GM19193 (cell line): ENCODE measurements around the gene TAF12.

Experiments
- POLR2A ChIP-seq: IDR thresholded peaks from 4 replicates; pipeline ENCODE4 v1.6.1; 2011; ENCODE audit not compliant: insufficient read depth, insufficient read length; ENCODE audit errors: extremely low read depth

TAF12 gene

DNA sequence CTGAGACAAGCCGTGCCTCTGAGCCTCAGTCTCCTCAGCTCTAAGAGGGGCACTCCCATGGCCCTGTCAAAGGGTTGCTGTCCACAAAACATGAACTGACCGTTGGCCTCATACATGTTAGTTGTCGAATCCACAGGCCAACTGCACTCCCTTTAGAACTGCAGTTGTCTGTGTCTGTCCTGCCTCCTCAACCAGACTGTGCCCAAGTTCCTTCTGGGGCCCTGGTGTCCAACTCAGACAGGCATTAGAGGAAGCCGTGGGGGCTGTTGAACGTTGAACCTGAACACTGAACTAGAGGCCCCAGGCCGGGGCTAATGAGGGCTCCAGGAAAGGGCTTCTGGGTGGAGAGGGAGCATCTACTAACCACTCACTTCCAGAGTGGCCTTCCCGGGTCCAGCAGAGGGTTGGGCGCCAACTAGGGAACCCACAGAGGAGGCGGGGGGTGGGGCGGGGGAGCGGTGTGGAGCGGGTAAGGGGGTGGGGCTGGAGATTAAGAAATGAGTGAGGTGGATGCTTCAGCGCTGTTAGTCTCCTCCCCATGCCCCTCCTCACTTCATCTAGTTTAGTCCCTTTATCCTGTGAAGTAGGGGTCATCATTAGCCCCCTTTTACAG is 51.1 kb downstream of the TAF12 start, which contains the start of gene RAB42:
RAB42 (plus strand) TSS at position 558 of the 613 bp plus-strand sequence. CDS start 247 bp downstream, outside the sequence.
- TF ChIP-seq POLR2A, result no peak

DNA sequence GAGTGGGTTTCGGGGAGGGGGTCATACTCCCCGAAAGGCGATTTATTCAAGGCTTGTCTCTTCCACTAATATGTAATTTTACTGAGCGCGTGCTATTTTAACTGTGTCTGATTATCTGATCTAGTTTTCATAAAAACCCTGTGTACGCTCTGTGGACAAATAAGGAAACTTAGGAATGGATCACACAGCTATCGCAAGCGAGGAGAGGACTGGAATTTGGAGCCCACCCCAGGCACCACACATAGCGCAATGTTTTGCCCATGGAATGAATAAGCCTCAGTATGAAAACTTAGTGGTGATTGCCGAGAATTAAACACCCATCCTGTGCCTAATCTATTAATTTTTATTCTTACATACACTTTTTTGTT is 60.6 kb downstream of the TAF12 start:
- TF ChIP-seq POLR2A, result no peak

DNA sequence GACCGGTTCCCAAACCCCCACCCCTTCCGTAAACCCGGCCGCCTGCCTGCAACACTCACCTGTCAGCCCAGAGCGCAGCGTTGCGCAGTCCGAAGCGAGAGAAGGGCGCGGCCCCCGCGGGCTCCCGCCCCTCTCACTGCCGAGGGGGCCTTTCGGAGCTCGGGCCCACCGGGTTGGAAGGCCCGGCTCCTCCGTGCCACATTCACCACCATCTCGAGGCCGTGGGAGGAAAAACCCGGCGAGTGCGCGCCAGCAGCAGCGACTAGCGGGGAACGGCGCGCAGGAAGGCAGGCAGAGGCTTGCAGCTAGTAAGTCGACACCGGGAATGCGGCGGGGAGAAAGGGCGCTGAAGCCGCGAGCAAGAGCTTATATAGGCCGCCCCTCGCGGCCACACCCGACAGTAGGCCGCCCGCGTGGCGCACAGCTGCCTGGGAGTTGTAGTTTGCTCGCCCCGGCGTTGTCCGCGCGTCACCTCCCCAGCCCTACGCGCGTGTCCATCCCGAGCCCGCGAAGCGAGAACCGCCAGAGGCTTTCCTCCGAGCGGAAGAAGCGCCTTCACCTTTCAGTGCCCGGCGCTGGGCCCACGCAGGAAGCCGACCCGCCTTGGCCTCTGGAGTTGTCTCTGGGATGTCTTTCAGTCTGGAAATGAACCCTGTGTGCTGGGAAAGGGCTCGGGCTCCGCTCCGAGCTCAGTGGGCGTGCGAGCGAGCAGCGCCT is 61.2 kb downstream of the TAF12 start:
- TF ChIP-seq POLR2A, result peak; percentile 100

DNA sequence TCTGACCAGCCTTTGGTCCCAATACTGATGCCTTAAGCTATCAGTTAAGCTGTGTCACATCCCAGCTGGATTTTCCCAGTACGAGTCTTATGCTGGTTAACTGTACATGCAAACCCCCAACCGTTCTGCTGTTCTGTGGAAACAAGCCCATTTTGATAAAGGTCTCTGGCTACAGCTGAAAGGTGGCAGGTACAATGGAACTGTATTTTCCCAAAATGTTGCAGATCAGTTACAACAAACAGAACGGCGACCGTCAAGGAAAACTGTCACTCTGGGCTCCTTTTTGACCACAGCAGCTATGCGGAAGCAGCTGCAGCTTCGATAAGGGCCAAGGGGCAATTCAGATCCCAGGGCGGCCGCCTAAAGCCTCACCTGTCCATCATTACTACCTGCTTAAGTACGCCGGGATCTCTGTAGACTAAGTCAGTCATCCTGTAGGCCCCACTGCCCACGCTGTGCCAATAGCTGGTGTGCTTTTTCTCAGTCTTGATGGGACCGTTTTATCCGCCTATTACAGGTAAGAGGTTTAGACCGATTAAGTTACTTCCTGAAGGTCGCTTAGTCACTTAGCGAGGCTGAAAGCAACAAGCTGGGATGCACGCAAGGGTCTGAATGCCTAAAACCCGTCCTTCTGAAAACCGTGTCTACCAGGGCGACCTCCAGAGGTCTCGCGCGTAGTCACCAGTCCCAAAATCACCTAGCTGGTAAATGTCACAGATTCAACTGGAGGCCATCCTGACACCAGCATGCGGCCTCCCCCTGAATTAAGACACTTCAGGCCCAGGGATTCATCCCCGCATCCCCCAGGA is 61.9 kb downstream of the TAF12 start:
- TF ChIP-seq POLR2A, result no peak

DNA sequence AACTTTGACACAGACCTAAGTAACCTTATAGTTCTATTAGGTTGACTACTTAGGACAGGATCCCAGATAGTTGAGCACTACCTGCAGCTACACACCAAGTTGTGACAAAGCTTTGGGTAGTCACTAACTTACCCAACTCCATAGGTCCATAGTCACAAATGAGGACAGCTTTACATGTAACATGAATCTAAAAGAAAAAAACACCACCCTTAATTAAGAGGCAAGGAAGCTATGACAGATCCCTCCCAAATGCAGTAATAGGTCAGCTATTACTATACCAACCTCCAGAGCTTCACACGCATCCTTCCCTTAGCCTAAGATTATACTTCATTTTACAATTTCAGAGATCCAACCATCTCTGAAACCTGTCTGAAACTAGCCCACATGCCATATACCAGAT is 63.5 kb downstream of the TAF12 start:
- no peak for TF ChIP-seq POLR2A

DNA sequence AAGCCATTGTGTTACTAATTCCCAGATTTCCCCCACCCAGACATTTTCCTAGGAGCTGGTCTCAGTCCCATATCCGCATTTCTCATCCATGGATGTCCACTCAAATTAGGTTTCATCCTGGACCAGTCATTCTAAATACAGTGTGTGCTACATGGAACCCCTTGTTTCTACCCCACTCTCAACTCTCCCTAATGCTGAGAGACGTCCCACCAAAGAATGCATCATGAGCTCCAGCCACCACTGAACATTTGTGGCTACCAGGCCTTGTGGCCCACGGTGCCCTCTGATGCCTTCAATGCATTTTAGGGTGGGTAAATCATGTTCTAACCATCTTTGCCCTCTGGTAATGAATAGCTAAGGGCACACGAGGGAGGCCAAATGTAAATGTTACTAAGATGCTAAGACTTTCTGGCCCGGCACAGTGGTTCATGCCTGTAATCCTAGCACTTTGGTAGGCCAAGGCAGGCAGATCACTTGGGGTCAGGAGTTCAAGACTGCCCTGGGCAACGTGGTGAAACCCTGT is 64.1 kb downstream of the TAF12 start:
- TF ChIP-seq POLR2A, result no peak

DNA sequence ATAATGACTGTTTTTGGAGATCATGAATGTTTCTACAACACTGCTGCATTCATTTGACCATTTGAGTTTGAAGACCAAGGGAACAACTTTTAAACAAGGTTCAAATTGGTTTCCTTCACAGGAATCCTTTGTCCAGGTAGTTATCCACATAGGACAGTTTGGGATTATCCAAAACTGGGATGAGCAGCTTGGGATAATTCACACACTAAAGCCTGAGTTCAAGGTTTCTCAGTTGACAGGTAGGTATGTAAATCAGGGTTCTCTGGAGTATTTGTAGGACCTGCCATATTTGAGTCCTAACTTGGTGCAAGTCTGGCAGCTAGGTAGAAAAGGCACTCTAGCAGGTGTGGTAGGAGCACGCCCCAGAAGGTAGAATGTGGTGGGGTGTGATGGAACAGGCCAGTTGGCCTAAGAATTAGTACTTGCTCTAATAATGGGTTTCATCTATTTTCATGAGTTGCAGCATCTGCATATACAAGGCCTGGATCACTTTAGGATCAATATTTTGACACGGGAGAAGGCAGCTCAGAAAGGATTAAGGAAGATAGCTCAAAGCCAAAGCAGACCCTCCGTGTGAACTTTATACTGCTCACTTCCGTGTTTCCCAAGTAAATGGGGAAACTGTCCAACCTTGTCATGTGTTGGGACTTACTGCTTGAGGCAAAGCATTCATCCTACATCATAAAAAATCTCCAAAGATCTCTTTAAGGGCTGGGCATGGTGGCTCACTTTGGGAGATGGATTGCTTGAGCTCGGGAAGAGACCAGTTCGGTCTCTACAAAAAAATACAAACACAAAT is 64.9 kb downstream of the TAF12 start:
- TF ChIP-seq POLR2A, result peak; percentile 17

DNA sequence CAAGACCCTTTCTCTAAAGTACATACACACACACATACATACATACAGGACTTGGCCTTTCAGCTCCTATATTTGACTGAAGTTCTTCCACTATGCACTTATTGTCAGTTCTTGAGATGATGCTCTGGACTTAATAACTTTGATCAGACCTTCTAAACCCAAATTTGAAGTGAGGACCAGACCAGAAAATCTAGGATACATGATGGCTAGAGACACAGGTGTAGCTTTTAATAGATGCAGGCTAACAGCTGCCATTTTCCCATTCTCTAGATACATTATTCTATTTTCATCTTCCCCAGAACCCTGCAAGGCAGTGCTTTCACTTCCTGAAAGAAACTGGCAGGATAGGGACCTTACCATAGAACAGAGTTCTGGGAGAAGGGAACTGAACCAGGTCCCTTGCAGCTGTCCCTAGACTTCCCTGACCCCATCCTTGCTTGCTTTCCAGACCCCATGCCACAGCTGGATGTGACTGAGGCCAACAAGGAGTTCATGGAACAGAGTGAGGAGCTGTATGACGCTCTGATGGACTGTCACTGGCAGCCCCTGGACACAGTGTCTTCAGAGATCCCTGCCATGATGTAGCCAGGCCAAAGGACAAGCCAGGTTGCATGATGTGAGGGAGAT is 65.7 kb downstream of the TAF12 start:
- TF ChIP-seq POLR2A, result peak; percentile 52

DNA sequence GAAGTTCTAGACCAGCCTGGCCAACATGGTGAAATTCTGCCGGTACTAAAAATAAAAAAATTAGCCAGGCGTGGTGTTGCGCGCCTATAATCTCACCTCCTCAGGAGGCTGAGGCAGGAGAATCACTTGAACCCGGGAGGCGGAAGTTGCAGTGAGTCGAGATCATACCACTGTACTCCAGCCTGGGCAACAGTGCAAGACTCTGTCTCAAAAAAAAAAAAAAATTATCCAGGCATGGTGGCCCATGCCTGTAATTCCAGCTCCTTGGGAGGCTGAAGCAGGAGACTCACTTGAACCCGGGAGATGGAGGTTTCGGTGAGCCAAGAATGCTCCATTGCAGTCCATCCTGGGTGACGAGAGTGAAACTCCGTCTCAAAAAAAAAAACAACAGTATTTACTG is 69.3 kb downstream of the TAF12 start:
- TF ChIP-seq POLR2A, result no peak

DNA sequence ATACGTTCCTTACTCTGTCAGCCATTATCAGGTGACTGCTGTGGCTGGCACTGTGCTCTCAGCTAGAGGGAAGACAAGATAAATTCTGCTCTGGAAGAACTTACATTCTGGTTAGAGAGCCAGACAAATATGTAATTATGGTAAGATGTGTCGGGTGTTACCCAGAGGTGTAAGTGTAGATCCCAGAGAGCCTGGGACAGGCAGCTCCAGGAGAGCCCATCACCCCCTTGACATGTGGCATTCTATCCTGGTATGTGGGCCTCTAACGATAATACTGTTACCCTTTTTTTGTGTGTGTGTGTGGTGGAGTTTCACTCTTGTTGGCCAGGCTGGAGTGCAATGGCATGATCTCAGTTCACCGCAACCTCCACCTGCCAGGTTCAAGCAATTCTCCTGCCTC is 71.0 kb downstream of the TAF12 start:
- TF ChIP-seq POLR2A, result no peak

DNA sequence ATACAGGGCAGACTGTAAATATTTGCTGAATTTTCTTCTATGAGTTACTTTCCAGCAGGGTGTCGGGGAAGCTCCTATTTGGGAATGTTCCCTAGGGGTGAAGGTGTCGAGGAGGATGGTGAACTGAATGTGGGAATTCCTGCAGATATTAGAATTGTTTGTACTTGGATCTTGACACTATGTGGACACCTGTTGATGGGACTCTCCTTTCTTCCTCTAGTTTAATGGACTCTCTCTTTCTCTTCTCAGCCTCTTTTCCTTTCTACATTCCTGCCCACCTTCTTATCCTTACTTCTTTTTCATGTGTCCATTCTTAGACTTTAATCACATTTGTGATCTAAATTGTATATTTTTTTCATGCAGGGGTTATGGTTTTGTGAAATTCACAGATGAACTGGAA is 75.9 kb downstream of the TAF12 start:
- TF ChIP-seq POLR2A, result no peak

DNA sequence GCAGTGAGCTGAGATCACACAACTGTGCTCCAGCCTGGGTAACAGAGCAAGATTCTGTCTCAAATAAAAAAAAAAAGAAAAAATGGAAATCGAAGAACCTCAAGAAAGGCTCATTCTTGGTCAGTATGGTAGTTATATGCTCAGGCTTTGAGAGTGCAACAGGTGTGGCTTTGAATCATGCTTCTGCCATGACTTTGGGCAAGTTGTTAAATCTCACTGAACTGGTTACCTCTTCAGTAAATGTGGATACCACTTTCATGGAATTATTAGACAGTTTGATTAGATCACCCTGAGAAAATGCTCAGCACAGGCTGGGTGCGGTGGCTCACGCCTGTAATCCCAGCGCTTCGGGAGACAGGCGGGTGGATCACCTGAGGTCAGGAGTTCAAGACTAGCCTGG is 77.1 kb downstream of the TAF12 start:
- TF ChIP-seq POLR2A, result no peak

DNA sequence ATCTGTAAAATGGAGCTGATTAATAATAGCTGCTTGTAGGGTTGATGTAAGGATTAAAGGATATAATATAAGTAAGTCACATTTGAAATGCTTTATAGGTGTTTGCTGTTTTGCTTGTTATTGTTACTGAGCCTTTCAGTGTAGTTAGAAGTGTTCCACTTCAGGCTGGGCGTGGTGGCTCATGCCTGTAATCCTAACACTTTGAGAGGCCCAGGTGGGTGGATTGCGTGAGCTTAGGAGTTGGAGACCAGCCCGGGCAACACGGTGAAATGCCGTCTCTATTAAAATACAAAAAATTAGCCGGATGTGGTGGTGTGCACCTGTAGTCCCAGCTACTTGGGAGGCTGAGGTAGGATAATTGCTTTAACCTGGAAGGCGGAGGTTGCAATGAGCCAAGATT is 77.8 kb downstream of the TAF12 start:
- TF ChIP-seq POLR2A, result no peak

DNA sequence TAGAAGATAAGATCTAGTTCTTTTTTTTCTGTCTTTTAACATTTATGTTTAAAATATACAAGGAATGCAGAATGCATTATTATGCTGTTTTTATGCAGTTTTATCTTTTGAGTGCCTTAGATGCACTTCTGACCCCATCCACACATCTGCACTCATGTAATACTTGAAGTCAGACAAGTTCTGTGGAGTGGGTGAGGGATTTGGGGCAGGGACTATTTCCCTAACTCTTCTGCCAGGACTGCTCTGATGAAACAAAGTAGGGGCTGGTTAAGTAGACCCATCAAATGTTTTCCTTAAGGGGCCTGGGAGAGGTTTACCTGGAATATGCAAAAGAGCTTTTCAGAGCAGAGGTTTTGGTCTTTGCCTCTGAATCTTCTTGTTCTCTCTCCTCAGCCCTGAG is 78.6 kb downstream of the TAF12 start:
- TF ChIP-seq POLR2A, result no peak
